Measurements from ENCODE around the gene EMD. TPM values are rescaled to one million over a fixed set of nuclear protein-coding genes. Genes with fewer than 3 reads are reported as not detected.

The EMD gene
- total and polyA plus RNA-seq, 2 donors (not counting 1 experiment from before 2014, with no cell fraction given) = 26.4 to 72.1 TPM

DNA sequence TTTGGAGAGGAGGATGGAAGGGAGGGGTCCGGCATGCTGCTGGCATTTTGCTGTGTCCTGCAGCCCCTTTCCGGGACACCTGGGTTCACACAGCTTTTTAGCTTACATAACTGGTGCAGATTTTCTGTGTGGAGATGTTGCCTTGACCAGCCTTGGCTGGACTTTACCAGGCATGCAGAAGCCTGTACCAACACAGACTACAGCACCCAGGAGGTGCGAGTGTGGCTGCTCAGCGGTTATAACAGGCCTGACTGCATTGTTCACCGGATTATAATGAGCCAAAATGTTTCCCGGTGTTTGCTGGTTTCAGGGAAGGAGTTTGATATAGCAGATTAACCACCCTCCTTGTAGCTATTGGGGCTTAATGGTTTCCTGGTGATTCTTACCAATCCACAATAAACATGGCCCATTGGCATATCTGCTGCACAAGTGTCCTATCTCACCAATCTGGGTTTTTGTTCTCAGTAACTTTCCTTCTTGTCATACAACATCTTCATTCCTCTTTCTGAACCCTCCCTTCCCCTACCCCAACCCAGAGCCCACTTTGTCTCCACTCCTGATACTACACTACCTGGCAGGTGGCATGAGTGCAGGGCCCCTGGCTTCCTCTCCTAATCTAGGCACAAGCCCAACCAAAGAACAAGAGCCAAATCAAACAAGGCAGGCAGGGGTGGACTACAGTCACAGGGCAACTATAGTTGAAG is 23.0 kb downstream of the EMD start:
- Histone ChIP-seq H4K20me1 (ENCODE audit: control insufficient read depth, extremely low read depth, insufficient read depth, low read length) (no peaks in the 10 kb centered on the region), H3K9ac (ENCODE audit: insufficient read depth, low read length) (no peak overlapping the region), H3K79me2 (ENCODE audit: control insufficient read depth, insufficient read depth, low read length) (peaks cover 20% of the 10 kb centered on the region), H3K4me1 (ENCODE audit: control insufficient read depth, extremely low read depth, insufficient read depth, low read length) (no peaks in the 10 kb centered on the region), H3K36me3 (ENCODE audit: control insufficient read depth, insufficient read depth, low read length) (peaks cover 4% of the 10 kb centered on the region), H3K9me3 (ENCODE audit: control insufficient read depth, insufficient read depth, low read depth, low read length) (no peaks in the 10 kb centered on the region), H3K27ac (ENCODE audit: insufficient read depth, low read length) (no peak overlapping the region), H2AFZ (ENCODE audit: low read length) (no peak overlapping the region), H3K4me3 (replicated peaks in 1 of 4; ENCODE audit: control extremely low read depth in 1 of 4, insufficient read depth in 1 of 4, low read depth in 3 of 4, low read length in 4 of 4) (no peak overlapping the region), H3K27me3 (ENCODE audit: control insufficient read depth, insufficient read depth, low read length) (no peaks in the 10 kb centered on the region), H3K4me2 (ENCODE audit: extremely low read depth, insufficient read depth, low read length) (no peak overlapping the region)
- TF ChIP-seq, protein P1, sequence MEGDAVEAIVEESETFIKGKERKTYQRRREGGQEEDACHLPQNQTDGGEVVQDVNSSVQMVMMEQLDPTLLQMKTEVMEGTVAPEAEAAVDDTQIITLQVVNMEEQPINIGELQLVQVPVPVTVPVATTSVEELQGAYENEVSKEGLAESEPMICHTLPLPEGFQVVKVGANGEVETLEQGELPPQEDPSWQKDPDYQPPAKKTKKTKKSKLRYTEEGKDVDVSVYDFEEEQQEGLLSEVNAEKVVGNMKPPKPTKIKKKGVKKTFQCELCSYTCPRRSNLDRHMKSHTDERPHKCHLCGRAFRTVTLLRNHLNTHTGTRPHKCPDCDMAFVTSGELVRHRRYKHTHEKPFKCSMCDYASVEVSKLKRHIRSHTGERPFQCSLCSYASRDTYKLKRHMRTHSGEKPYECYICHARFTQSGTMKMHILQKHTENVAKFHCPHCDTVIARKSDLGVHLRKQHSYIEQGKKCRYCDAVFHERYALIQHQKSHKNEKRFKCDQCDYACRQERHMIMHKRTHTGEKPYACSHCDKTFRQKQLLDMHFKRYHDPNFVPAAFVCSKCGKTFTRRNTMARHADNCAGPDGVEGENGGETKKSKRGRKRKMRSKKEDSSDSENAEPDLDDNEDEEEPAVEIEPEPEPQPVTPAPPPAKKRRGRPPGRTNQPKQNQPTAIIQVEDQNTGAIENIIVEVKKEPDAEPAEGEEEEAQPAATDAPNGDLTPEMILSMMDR (conservative IDR thresholded peaks at IDR 0.05 in 1 of 2, IDR thresholded peaks at IDR 0.05 in 1 of 2; ENCODE audit: low read depth in 1 of 2, low read length in 2 of 2) = no peak
- no peak for TF ChIP-seq EZH2 (IDR thresholded peaks at IDR 0.05; ENCODE audit: low read length, missing control alignments)
- no peak for DNase-seq (ENCODE audit: low read depth in 2 of 2)

DNA sequence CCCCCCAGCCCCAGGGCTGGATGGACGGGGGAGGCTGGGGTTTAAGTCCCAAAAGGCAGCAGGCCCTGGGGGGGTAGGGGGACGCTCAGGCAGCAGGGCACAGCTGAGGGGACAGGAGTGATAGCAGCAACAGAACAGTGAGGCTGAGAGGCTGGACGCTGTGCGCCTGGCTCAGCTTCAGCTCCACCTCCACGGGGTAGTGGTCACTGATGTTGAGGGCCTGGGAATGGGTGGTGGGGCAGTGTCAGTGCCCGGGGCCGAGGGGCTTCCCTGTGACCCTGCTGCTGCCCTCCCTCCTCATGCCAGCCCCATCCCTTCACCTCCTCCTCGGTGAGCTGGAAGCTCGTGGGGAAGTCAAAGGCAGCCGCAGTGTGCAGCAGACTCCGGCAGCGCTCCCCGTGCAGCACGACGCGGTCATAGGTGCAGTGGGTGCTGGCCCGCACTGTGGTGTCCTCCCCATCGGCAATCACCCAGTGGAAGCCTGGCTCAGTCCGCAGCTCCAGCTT is 23.6 kb downstream of the EMD start:
- DNase-seq (ENCODE audit: low read depth in 2 of 2) = no peak
- no peaks in the 10 kb centered on the region for H4K20me1 ChIP-seq (ENCODE audit: control insufficient read depth, extremely low read depth, insufficient read depth, low read length)
- H3K4me1 ChIP-seq (ENCODE audit: control insufficient read depth, extremely low read depth, insufficient read depth, low read length) = no peaks in the 10 kb centered on the region
- no peak overlapping the region for H3K9ac ChIP-seq (ENCODE audit: insufficient read depth, low read length)
- no peak overlapping the region for H3K27ac ChIP-seq (ENCODE audit: insufficient read depth, low read length)
- no peaks in the 10 kb centered on the region for H3K27me3 ChIP-seq (ENCODE audit: control insufficient read depth, insufficient read depth, low read length)
- no peak overlapping the region for H3K4me3 ChIP-seq (replicated peaks in 1 of 4; ENCODE audit: control extremely low read depth in 1 of 4, insufficient read depth in 1 of 4, low read depth in 3 of 4, low read length in 4 of 4)
- no peaks in the 10 kb centered on the region for H3K9me3 ChIP-seq (ENCODE audit: control insufficient read depth, insufficient read depth, low read depth, low read length)
- no peak overlapping the region for H2AFZ ChIP-seq (ENCODE audit: low read length)
- TF ChIP-seq EZH2 (IDR thresholded peaks at IDR 0.05; ENCODE audit: low read length, missing control alignments) = no peak
- TF ChIP-seq, protein P1 (conservative IDR thresholded peaks at IDR 0.05 in 1 of 2, IDR thresholded peaks at IDR 0.05 in 1 of 2; ENCODE audit: low read depth in 1 of 2, low read length in 2 of 2) = no peak
- peaks cover 4% of the 10 kb centered on the region for H3K36me3 ChIP-seq (ENCODE audit: control insufficient read depth, insufficient read depth, low read length)
- peaks cover 20% of the 10 kb centered on the region for H3K79me2 ChIP-seq (ENCODE audit: control insufficient read depth, insufficient read depth, low read length)
- no peak overlapping the region for H3K4me2 ChIP-seq (ENCODE audit: extremely low read depth, insufficient read depth, low read length)

DNA sequence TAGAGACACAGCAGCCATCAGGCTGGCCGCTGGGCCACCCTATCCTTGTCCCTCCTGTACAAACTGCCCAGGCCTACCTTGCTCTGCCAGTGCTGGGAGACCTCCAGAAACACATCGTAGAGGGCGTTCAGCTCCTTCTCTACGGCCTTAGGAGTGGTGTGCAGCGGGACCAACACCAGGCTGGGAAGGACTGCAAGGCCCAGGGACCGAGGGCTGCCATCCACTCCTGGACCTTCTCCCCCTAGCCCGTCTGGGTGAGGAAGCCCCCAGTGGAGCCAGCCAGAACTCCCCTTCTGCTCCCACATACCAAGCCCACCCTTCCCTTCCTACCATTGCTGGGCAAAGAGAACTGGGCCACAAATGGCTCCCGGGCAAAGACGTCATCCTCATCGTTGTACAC is 24.1 kb downstream of the EMD start:
- Histone ChIP-seq H4K20me1 (ENCODE audit: control insufficient read depth, extremely low read depth, insufficient read depth, low read length) (no peaks in the 10 kb centered on the region), H2AFZ (ENCODE audit: low read length) (no peak overlapping the region), H3K79me2 (ENCODE audit: control insufficient read depth, insufficient read depth, low read length) (peaks cover 20% of the 10 kb centered on the region), H3K27me3 (ENCODE audit: control insufficient read depth, insufficient read depth, low read length) (no peaks in the 10 kb centered on the region), H3K4me2 (ENCODE audit: extremely low read depth, insufficient read depth, low read length) (no peak overlapping the region), H3K4me1 (ENCODE audit: control insufficient read depth, extremely low read depth, insufficient read depth, low read length) (no peaks in the 10 kb centered on the region), H3K36me3 (ENCODE audit: control insufficient read depth, insufficient read depth, low read length) (peaks cover 4% of the 10 kb centered on the region), H3K9me3 (ENCODE audit: control insufficient read depth, insufficient read depth, low read depth, low read length) (no peaks in the 10 kb centered on the region), H3K4me3 (replicated peaks in 1 of 4; ENCODE audit: control extremely low read depth in 1 of 4, insufficient read depth in 1 of 4, low read depth in 3 of 4, low read length in 4 of 4) (no peak overlapping the region), H3K27ac (ENCODE audit: insufficient read depth, low read length) (no peak overlapping the region), H3K9ac (ENCODE audit: insufficient read depth, low read length) (no peak overlapping the region)
- no peak for DNase-seq (ENCODE audit: low read depth in 2 of 2)
- TF ChIP-seq, protein P1 (conservative IDR thresholded peaks at IDR 0.05 in 1 of 2, IDR thresholded peaks at IDR 0.05 in 1 of 2; ENCODE audit: low read depth in 1 of 2, low read length in 2 of 2) = no peak
- no peak for TF ChIP-seq EZH2 (IDR thresholded peaks at IDR 0.05; ENCODE audit: low read length, missing control alignments)

Data from fibroblast of lung (primary cell).